Gastroesophageal sphincter (tissue), 3 donors: ENCODE data around the gene MRPL37.

Source experiments
- EP300 ChIP-seq: sonication (generic); formaldehyde crosslinking; IDR thresholded peaks from one replicate; pipeline ENCODE4 v1.6.1; 2017; ENCODE audit warnings: antibody characterized with exemption, mild to moderate bottlenecking
- POLR2AphosphoS5 ChIP-seq: sonication (generic); formaldehyde crosslinking; IDR thresholded peaks from one replicate; pipeline ENCODE4 v1.6.1; 2017; ENCODE audit warnings: antibody characterized with exemption
- TF ChIP-seq, protein P1 (sequence below), 4 experiments: fragments of 200-600 bp in 2 of 4; fragments of 450-650 bp in 2 of 4; sonication (generic) in 1 of 4; IDR thresholded peaks; one replicate each; pipeline ENCODE4 v1.5.1; 2017 to 2019; ENCODE audit warnings: antibody characterized with exemption in 4 of 4, mild to moderate bottlenecking in 2 of 4, moderate library complexity in 2 of 4

DNA sequence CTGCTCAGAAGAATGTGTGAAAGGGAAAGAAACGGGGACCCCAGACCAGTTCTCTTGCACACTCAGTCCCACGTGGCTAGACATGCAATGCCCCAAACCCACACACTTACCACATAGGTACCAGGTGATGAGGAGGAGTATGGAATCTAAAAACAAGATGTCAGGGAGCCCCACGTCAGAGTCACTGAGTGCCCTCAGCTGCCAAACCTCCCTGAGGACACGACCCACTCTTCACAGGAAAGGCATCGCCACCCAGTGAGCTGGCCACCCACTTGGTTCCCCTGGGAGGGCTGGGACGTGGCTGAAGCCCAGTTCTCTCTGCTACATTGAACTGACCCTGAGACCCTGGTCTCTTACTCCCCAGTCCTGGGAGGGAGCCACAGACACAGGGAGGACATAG, 41.4 kb downstream of the MRPL37 start:
- TF ChIP-seq, protein P1, sequence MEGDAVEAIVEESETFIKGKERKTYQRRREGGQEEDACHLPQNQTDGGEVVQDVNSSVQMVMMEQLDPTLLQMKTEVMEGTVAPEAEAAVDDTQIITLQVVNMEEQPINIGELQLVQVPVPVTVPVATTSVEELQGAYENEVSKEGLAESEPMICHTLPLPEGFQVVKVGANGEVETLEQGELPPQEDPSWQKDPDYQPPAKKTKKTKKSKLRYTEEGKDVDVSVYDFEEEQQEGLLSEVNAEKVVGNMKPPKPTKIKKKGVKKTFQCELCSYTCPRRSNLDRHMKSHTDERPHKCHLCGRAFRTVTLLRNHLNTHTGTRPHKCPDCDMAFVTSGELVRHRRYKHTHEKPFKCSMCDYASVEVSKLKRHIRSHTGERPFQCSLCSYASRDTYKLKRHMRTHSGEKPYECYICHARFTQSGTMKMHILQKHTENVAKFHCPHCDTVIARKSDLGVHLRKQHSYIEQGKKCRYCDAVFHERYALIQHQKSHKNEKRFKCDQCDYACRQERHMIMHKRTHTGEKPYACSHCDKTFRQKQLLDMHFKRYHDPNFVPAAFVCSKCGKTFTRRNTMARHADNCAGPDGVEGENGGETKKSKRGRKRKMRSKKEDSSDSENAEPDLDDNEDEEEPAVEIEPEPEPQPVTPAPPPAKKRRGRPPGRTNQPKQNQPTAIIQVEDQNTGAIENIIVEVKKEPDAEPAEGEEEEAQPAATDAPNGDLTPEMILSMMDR (IDR thresholded peaks at IDR 0.05): no peak
- no peak for TF ChIP-seq POLR2AphosphoS5
- no peak for TF ChIP-seq EP300
